Activated naive CD4-positive, alpha-beta T cell treated with anti-CD3 and anti-CD28 coated beads for 36 hours (primary cell): ENCODE measurements around the gene TRPM5. TPM values are rescaled to one million over a fixed set of nuclear protein-coding genes. Genes with fewer than 3 reads are reported as not detected.

Source experiments
- CTCF ChIA-PET: fragments of 350-600 bp; sonication (Branson Sonifier 250); formaldehyde crosslinking; loops from one replicate; lab custom pipeline; 2021; ENCODE audit warnings: antibody characterized with exemption; lab: Charles Lee
- DNase-seq: peaks from one replicate; pipeline ENCODE4 v3.0.0-alpha.2; 2020
- H3K27ac Mint-ChIP-seq: one replicate; pipeline ENCODE4 v1.8.0; 2021; ENCODE audit warnings: mild to moderate bottlenecking, mixed read lengths
- H3K27me3 Mint-ChIP-seq: one replicate; pipeline ENCODE4 v1.8.0; 2021; ENCODE audit warnings: low read depth, mixed read lengths
- H3K36me3 Mint-ChIP-seq: one replicate; pipeline ENCODE4 v1.8.0; 2021; ENCODE audit warnings: low read depth, mixed read lengths
- H3K4me1 Mint-ChIP-seq: one replicate; pipeline ENCODE4 v1.8.0; 2021; ENCODE audit warnings: low read depth, mixed read lengths
- H3K4me3 Mint-ChIP-seq: one replicate; pipeline ENCODE4 v1.8.0; 2021; ENCODE audit warnings: mild to moderate bottlenecking, moderate library complexity, mixed read lengths
- H3K9me3 Mint-ChIP-seq: one replicate; pipeline ENCODE4 v1.8.0; 2021; ENCODE audit warnings: mixed read lengths
- intact Hi-C: fragments of 100-400 bp; cut with micrococcal nuclease; formaldehyde crosslinking; loops from one replicate; pipeline ENCODE4 v1.15.1; 2023
- total RNA-seq, 2 experiments: library from RNA; stranded (reverse); gene quantifications; one replicate each; pipeline ENCODE4 v1.2.3, GENCODE V29; 2021

The TRPM5 gene
- total RNA-seq, 2 experiments from 2014 or later, result not detected

DNA sequence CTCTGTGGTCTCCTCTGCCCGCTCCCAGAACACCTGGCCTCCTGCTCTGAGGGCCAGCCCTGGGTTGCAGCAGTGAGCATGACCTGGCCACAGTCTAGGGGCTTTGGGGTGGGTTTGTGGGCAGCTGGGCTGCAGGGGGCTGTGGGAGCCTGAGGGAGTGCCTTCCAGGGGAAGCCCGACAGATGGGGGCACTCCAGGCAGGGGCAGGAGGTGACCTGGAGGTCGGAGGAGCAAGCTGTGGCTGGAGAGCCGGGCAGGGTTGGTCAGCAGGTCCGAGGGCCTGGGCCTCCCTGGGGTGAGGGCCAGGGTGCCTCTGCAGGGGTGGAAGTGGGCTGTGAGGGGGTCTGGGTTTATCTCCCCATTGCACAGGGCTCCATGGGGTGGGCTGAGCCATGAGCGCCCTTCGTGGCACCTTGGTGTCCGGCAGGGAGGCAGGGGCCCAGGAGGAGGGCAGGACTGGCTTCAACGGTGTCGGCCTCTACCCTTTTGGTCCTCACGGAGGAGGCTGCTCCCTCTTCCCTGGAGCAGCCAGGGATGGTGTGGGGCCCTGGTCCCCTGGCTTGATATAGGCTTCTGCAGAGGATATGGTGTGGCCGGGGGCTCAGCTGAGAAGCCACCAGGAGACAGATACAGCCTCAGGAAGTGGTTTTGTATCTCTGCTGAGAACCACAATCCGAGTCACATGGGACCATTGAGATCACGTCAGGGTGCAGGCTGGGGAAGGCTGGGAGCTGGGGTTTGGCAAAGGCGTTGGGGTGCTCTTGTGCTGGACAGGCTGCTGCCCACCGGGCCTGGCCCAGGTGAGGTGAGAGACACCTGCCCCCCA lies 22.8 kb upstream of the TRPM5 start:
- H3K4me1 Mint-ChIP-seq, result peaks cover 66% of the 10 kb centered on the region
- peak overlapping the region; percentile 12 for H3K4me3 Mint-ChIP-seq

GRCh38 chr11:2466069-2466801 lies 21.9 kb upstream of the TRPM5 start:
- Mint-ChIP-seq H3K9me3 (no peaks in the 10 kb centered on the region), H3K36me3 (no peaks in the 10 kb centered on the region), H3K4me1 (peaks cover 62% of the 10 kb centered on the region), H3K27ac (no peak overlapping the region), H3K4me3 (no peak overlapping the region), H3K27me3 (no peaks in the 10 kb centered on the region)
- DNase-seq, result no peak
- CTCF ChIA-PET, result no interaction called here
- intact Hi-C loops, result no loop called here

More for the DNA sequence above, 22.8 kb upstream of the TRPM5 start:
- Mint-ChIP-seq H3K27me3 (no peaks in the 10 kb centered on the region), H3K27ac (no peak overlapping the region), H3K9me3 (no peaks in the 10 kb centered on the region), H3K36me3 (no peaks in the 10 kb centered on the region)
- intact Hi-C loops, result loop anchor here (1.0 kb wide), 2 partner anchors 14 to 20 kb away; no protein-coding TSS in a partner anchor
- DNase-seq, result peak; percentile 77
- CTCF ChIA-PET, result interaction anchor here (2.9 kb wide), 1 partner anchor 64 kb away, joined by 12 read pairs; no protein-coding TSS in a partner anchor

DNA sequence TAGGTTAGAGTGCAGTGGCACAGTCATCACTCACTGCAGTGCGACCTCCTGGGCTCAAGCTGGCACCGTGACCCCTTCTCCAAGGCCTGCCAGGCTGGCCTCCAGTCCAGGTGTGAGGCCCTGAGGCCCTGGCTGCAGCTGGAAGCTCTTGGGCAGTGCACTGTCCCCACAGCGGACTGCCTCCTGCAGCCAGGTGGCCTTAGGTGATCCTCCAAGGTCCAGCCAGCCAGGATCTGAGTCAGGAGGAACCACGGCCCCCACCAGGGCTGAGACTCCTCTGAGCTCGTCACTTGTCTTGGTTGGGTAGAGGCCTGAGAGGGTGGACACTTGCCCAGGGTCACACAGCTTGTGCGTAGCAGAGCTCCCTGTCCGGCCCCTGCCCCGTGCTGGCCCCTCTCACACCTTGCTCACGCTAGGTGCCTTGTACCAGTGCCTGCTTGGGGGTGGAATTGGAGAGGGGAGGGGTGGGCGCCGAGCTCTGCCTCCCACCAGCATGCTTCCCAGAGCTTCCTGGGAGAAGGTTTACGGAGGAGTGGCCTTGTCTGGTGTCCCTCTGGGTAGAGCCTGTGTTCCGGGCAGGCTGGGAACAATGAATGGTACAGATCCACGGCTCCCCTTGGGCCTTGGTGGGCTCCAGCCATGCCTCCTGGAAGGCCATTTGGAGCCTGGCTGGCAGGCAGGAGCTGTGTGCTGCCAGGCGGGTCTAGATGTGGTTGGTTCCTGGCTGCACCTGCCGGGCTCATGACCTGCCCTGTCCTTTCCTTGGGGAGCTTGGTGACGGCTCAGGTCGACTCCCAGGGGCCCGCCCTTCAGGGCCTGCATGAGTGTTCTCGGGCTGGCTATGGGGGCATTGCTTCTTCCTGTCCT lies 21.1 kb upstream of the TRPM5 start:
- Mint-ChIP-seq H3K9me3 (no peaks in the 10 kb centered on the region), H3K4me1 (peaks cover 66% of the 10 kb centered on the region), H3K36me3 (no peaks in the 10 kb centered on the region), H3K27ac (no peak overlapping the region), H3K27me3 (no peaks in the 10 kb centered on the region), H3K4me3 (no peak overlapping the region)
- no peak for DNase-seq
- CTCF ChIA-PET, result interaction anchor here (0.6 to 1.2 kb wide), 2 partner anchors 20 to 66 kb away, joined by 3 read pairs; partner anchors contain the start of gene KCNQ1
- intact Hi-C loops, result no loop called here

- intact Hi-C loops, result no loop called here
- H3K36me3 Mint-ChIP-seq, result no peaks in the 10 kb centered on the region
- no peaks in the 10 kb centered on the region for H3K27me3 Mint-ChIP-seq
- H3K9me3 Mint-ChIP-seq, result no peaks in the 10 kb centered on the region
- peaks cover 63% of the 10 kb centered on the region for H3K4me1 Mint-ChIP-seq
- DNase-seq, result no peak
- no peak overlapping the region for H3K4me3 Mint-ChIP-seq
- no peak overlapping the region for H3K27ac Mint-ChIP-seq
- CTCF ChIA-PET, result interaction anchor here (1.2 kb wide), 1 partner anchor 67 kb away, joined by 3 read pairs; no protein-coding TSS in a partner anchor
Observed at GRCh38 chr11:2464451-2465165, 20.3 kb upstream of the TRPM5 start.

DNA sequence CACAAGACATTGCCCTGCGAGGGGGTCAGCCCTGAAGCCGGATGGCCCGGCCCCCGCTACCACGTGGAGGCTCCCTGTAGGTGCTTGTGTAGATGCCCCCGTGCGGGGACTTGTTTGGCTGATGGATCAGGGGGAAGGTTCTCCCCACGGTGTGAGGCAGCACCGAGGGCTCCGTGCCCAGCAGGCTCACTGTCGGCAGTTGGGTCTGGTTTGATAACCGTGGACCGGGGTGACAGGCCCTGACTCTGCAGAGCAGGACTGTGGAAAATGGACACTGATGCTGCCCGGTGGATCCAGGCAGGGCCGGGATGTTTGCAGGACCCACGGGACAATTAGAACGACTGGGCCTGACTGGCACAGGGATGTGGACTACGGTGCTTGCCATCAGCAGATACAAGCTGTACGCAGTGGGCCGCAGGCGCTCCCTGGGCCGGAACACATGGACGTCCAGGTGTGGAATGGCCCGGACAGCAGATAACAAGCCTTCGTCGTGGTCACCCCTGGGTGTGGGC lies 19.5 kb upstream of the TRPM5 start:
- H3K36me3 Mint-ChIP-seq, result no peaks in the 10 kb centered on the region
- intact Hi-C loops, result no loop called here

DNA sequence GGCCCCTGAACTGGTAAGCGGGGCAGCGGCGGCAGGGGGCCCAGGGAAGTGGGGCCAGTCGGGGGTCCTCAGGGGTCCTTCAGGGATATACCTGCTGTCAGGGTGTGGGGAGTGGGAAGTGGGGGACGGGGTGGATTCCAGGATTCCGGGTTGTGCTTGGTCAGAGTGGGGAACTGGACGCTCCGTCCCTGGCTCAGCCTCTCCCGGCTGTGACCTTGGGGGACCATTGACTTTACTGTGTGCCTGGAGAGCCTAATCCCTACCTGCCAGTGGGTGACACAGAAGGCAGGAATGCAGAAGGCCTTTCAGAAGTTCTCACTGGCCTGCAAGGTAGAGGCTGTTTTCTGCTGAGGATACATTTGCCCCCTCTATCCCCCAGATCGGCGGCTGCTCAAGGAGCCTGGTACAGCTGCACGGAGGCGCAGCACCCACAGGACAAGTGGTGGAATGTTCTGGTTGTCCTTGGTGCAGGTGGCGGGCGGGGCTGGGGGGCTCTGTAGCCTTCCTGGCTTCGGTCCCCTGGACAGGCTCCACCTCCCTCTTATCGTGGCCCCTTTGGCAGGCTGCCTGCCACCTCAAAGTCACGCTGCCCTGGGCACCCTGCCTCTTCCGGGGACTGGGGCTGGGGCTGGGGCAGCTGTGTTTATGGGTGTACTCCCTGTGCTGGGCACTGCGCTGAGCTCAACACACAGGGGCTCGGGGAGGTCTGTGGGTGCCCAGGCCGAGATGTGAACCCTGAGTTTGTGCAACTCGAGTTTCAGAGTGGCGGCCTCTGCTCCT lies 18.9 kb upstream of the TRPM5 start:
- H3K36me3 Mint-ChIP-seq, result no peaks in the 10 kb centered on the region
- no peak overlapping the region for H3K4me3 Mint-ChIP-seq
- no peaks in the 10 kb centered on the region for H3K27me3 Mint-ChIP-seq
- CTCF ChIA-PET, result no interaction called here
- peaks cover 58% of the 10 kb centered on the region for H3K4me1 Mint-ChIP-seq
- no peaks in the 10 kb centered on the region for H3K9me3 Mint-ChIP-seq
- intact Hi-C loops, result no loop called here
- DNase-seq, result no peak
- H3K27ac Mint-ChIP-seq, result no peak overlapping the region

More for the DNA sequence above, 19.5 kb upstream of the TRPM5 start:
- Mint-ChIP-seq H3K9me3 (no peaks in the 10 kb centered on the region), H3K4me1 (peaks cover 63% of the 10 kb centered on the region), H3K27me3 (no peaks in the 10 kb centered on the region), H3K4me3 (no peak overlapping the region), H3K27ac (no peak overlapping the region)
- no peak for DNase-seq
- CTCF ChIA-PET, result no interaction called here

GRCh38 chr11:2462543-2462985 lies 18.2 kb upstream of the TRPM5 start:
- no peak overlapping the region for H3K27ac Mint-ChIP-seq
- no peak overlapping the region for H3K4me3 Mint-ChIP-seq
- no peaks in the 10 kb centered on the region for H3K36me3 Mint-ChIP-seq
- intact Hi-C loops, result no loop called here
- peaks cover 52% of the 10 kb centered on the region for H3K4me1 Mint-ChIP-seq
- H3K27me3 Mint-ChIP-seq, result no peaks in the 10 kb centered on the region
- no peaks in the 10 kb centered on the region for H3K9me3 Mint-ChIP-seq
- CTCF ChIA-PET, result no interaction called here
- DNase-seq, result no peak

DNA sequence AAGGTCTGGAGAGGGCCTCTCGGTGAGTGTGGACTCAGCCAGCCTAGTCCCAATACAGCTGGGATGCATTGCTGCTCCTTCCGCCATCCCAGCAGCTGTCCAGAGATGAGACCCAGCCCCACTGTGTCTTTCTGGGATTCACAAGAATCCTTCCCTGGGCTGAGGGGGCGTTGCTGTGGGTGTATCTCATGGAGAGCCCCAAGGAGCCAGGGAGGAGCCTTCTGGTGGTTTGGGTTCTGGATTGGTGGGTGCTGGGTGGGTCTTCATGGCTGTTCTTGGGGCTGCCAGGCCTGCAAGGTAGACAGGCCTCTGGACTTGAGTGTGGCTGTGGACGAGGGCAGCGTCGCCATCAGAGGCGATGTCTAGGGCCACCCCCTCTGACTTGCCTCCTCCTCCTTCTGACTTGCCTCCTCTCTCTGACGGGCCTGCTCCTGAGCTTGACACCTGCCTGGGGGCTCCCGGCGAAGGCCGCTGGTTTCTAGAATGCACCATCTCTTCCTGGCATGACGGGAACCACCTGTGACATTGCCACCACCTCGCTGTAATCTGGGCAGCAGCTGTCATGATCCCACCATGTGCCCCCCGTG lies 17.7 kb upstream of the TRPM5 start:
- H3K4me3 Mint-ChIP-seq, result no peak overlapping the region
- no peak overlapping the region for H3K27ac Mint-ChIP-seq
- H3K27me3 Mint-ChIP-seq, result no peaks in the 10 kb centered on the region
- H3K9me3 Mint-ChIP-seq, result no peaks in the 10 kb centered on the region
- intact Hi-C loops, result no loop called here
- CTCF ChIA-PET, result no interaction called here
- no peaks in the 10 kb centered on the region for H3K36me3 Mint-ChIP-seq
- H3K4me1 Mint-ChIP-seq, result peaks cover 47% of the 10 kb centered on the region
- DNase-seq, result no peak

- intact Hi-C loops, result no loop called here
- Mint-ChIP-seq H3K9me3 (no peaks in the 10 kb centered on the region), H3K36me3 (no peaks in the 10 kb centered on the region), H3K4me1 (peaks cover 40% of the 10 kb centered on the region), H3K27ac (no peak overlapping the region), H3K4me3 (no peak overlapping the region), H3K27me3 (no peaks in the 10 kb centered on the region)
- CTCF ChIA-PET, result no interaction called here
- no peak for DNase-seq
Observed at GRCh38 chr11:2461253-2461955, 17.1 kb upstream of the TRPM5 start.

- Mint-ChIP-seq H3K4me1 (peaks cover 34% of the 10 kb centered on the region), H3K9me3 (no peaks in the 10 kb centered on the region), H3K36me3 (no peaks in the 10 kb centered on the region), H3K27ac (no peak overlapping the region), H3K27me3 (no peaks in the 10 kb centered on the region), H3K4me3 (no peak overlapping the region)
- CTCF ChIA-PET, result no interaction called here
- DNase-seq, result no peak
- intact Hi-C loops, result no loop called here
Observed at GRCh38 chr11:2460540-2461252, 16.4 kb upstream of the TRPM5 start.
